H1 (cell line): ENCODE results near the gene RTN4RL2.

Experiments used
- CHD2 ChIP-seq: IDR thresholded peaks from 2 replicates; pipeline ENCODE4 v1.6.1; 2012; ENCODE audit warnings: low read length, improper control_type of control experiment
- CREB1 ChIP-seq: IDR thresholded peaks from 2 replicates; pipeline ENCODE4 v1.6.1; 2012; ENCODE audit warnings: inconsistent platforms
- CTCF ChIP-seq, 3 experiments: IDR thresholded peaks; 1 replicate in 2 of 3; 2 replicates in 1 of 3; pipeline versions ENCODE4 v1.5.1 to v1.6.1; 2011; ENCODE audit warnings: low read length in 3 of 3, mild to moderate bottlenecking in 3 of 3, inconsistent platforms in 2 of 3, low read depth in 1 of 3, moderate library complexity in 1 of 3; ENCODE audit not compliant: insufficient read depth in 1 of 3; ENCODE audit errors: control extremely low read depth in 1 of 3
- EP300 ChIP-seq, 2 experiments: IDR thresholded peaks; 1 replicate in 1 of 2; 2 replicates in 1 of 2; pipeline ENCODE4 v1.6.1; 2011 to 2012; ENCODE audit warnings: low read depth in 2 of 2, low read length in 2 of 2, mild to moderate bottlenecking in 2 of 2, borderline replicate concordance in 1 of 2, inconsistent platforms in 1 of 2, moderate library complexity in 1 of 2
- GABPA ChIP-seq: IDR thresholded peaks from 2 replicates; pipeline ENCODE4 v1.6.1; 2011; ENCODE audit warnings: mild to moderate bottlenecking, low read length, moderate library complexity, borderline replicate concordance; ENCODE audit not compliant: insufficient read depth
- JUN ChIP-seq: IDR thresholded peaks from 2 replicates; pipeline ENCODE4 v1.6.1; 2011; ENCODE audit warnings: low read depth, mild to moderate bottlenecking, improper control_type of control experiment, low read length
- KDM5A ChIP-seq: fragments of 200-600 bp; IDR thresholded peaks from 2 replicates; pipeline ENCODE4 v1.7.1; 2012; ENCODE audit warnings: mild to moderate bottlenecking, low read length, inconsistent platforms, mixed read lengths
- POLR2A ChIP-seq, 2 experiments: IDR thresholded peaks; 1 replicate in 1 of 2; 2 replicates in 1 of 2; pipeline ENCODE4 v1.6.1; 2011; ENCODE audit warnings: low read depth in 2 of 2, low read length in 2 of 2, mild to moderate bottlenecking in 2 of 2; ENCODE audit errors: control extremely low read depth in 1 of 2
- POLR2AphosphoS5 ChIP-seq: IDR thresholded peaks from 2 replicates; pipeline ENCODE4 v1.6.1; 2011; ENCODE audit warnings: low read depth, low read length
- SIN3A ChIP-seq, 2 experiments: IDR thresholded peaks in 1 of 2; conservative IDR thresholded peaks in 1 of 2; 2 replicates each; pipeline ENCODE4 v1.6.1; 2011 to 2012; ENCODE audit warnings: low read length in 2 of 2, improper control_type of control experiment in 1 of 2, low read depth in 1 of 2, mild to moderate bottlenecking in 1 of 2
- TEAD4 ChIP-seq: IDR thresholded peaks from 2 replicates; pipeline ENCODE4 v1.6.1; 2012; ENCODE audit warnings: low read depth, low read length, inconsistent platforms, mixed read lengths
- YY1 ChIP-seq: IDR thresholded peaks from 2 replicates; pipeline ENCODE4 v1.6.1; 2011; ENCODE audit warnings: low read depth, mild to moderate bottlenecking, low read length

GRCh38 chr11:57479911-57480310 lies 19.6 kb downstream of the RTN4RL2 start:
- TF ChIP-seq YY1, result no peak
- no peak for TF ChIP-seq POLR2A (IDR thresholded peaks at IDR 0.05; ENCODE audit: control extremely low read depth in 1 of 2, low read depth in 2 of 2, low read length in 2 of 2)
- no peak for TF ChIP-seq CHD2
- TF ChIP-seq CTCF (IDR thresholded peaks at IDR 0.05; ENCODE audit: control extremely low read depth in 1 of 3, insufficient read depth in 1 of 3, low read depth in 1 of 3, low read length in 3 of 3), result no peak
- no peak for TF ChIP-seq JUN
- TF ChIP-seq CREB1, result no peak
- TF ChIP-seq POLR2AphosphoS5, result no peak
- TF ChIP-seq GABPA, result no peak
- no peak for TF ChIP-seq TEAD4
- TF ChIP-seq KDM5A, result no peak
- TF ChIP-seq EP300 (IDR thresholded peaks at IDR 0.05; ENCODE audit: borderline replicate concordance in 1 of 2, low read depth in 2 of 2, low read length in 2 of 2), result no peak
- TF ChIP-seq SIN3A (conservative IDR thresholded peaks at IDR 0.05 in 1 of 2, IDR thresholded peaks at IDR 0.05 in 1 of 2; ENCODE audit: low read depth in 1 of 2, low read length in 2 of 2), result 0 out of 4 replicates have a peak, but pooled peaks of 1 of the 2 experiments have one; percentile 1
